GM19463 (cell line): ENCODE data around the gene UGCG.
"Not testable (repeated sequence)": the region's sequence is repeated elsewhere in the genome, so short reads cannot be mapped to it uniquely, and the experiment has no call there.

ENCODE experiments used
- ATAC-seq: cut with Tn5 transposase; IDR thresholded peaks from one replicate; pipeline ENCODE4 v1.9.1; 2021; ENCODE audit warnings: mild to moderate bottlenecking, moderate library complexity; ENCODE audit not compliant: unreplicated experiment

Gene UGCG

DNA sequence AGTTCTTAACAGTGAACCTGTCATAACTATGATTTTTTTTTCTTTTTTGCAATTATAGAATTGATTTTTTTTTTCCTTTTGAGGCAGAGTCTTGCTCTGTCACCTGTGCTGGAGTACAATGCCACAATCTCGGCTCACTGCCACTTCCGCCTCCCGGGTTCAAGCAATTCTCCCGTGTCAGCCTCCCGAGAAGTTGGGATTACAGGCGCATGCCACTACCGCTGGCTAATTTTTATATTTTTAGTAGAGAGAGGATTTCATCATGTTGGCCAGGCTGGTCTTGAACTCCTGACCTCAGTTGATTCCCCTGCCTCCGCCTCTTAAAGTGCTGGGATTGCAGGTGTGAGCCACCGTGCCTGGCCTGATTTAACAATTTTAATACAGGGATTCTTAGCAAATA, 21.4 kb downstream of the UGCG start:
- no peak for ATAC-seq

- ATAC-seq: no peak
Observed at GRCh38 chr9:111919875-111920274, 23.3 kb downstream of the UGCG start.

- ATAC-seq: no peak
Observed at GRCh38 chr9:111920531-111920930, 23.9 kb downstream of the UGCG start.

- ATAC-seq: no peak
Observed at GRCh38 chr9:111922324-111923013, 25.9 kb downstream of the UGCG start.

GRCh38 chr9:111924281-111924680, 27.7 kb downstream of the UGCG start:
- ATAC-seq: no peak

- no peak for ATAC-seq
Observed at GRCh38 chr9:111925017-111925770, 28.6 kb downstream of the UGCG start.

- ATAC-seq: no peak
Observed at GRCh38 chr9:111925784-111926183, 29.2 kb downstream of the UGCG start.

DNA sequence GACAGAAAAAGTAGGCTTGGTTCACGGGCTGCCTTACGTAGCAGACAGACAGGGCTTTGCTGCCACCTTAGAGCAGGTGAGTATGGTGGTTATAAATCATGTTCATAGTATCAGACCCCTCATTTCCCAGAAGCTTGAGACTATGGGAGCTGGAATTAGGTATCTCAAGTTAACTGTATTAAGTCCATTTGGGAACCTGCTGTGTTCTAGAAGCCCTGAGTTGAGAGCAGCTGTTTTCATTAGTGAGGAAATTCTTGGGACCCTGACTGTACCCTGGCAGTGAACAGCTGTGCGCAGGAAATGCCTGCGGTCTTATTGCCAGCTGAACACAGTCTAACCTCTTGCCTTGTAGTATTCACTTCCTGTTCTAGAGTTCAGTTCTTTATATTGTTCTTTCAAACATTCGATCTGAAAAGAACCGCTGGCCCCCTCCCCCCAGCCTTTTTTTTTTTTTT, 29.8 kb downstream of the UGCG start:
- ATAC-seq: peak; percentile 98

DNA sequence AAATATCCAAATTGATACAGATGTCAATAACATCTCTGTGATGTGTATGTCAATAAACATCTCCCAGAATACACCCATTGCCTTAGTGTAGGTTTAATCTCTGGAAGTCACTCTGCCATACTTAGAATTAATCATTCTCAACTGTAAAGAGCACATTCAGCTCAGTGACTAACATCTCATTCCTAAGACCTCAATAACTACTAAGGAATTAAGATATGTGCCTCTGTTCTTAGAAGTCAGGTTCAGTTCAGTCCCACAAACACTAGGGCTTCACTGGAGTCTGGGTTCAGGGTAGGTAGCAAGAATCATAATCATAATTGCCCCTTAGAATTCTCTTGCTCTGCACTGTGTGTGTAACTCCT, 31.7 kb downstream of the UGCG start:
- ATAC-seq: no peak

GRCh38 chr9:111934747-111935146, 38.1 kb downstream of the UGCG start:
- ATAC-seq: no peak

GRCh38 chr9:111936391-111936790, 39.8 kb downstream of the UGCG start:
- ATAC-seq: no peak

- no peak for ATAC-seq
Observed at GRCh38 chr9:111937301-111937700, 40.7 kb downstream of the UGCG start.

- peak; percentile 92 for ATAC-seq
Observed at GRCh38 chr9:111937781-111938426, 41.3 kb downstream of the UGCG start.

GRCh38 chr9:111938427-111938800, 41.8 kb downstream of the UGCG start:
- no peak for ATAC-seq

DNA sequence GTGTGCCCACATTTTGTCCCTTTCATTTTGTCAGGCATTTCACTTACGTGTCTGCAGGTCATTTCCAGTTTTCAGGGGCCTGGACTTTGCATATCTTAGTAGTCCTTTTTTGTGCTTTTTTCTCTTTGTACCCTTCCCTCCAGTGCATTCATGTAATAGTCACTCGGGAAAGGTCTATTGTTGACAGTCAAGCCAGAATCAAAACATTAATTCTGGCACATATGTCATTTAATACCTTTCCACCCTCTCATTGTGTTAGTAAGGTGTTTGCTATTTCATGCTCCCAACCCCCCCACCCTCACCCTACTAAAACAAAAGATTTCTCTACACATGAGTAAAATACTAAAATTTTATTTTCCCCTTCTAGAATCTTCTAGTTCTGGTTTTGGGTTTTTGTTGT, 42.7 kb downstream of the UGCG start:
- ATAC-seq: no peak

DNA sequence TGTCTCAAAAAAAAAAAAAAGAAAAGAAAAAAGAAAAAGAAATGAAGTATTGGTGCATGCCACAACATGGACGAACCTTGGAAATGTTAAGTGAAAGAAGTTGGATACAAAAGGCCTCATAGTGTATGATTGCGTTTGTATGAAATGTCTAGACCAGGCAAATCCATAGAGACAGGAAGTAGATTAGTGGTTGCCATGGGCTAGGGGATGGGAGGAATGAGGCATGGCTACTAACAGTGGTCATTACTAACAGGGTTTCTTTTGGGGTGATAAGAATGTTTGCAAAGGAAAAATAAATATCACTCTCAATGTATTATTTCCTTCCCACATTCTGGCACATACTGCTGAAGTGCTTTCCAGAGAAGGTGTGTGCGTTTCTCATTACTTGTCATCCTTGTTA, 44.1 kb downstream of the UGCG start:
- no peak for ATAC-seq

GRCh38 chr9:111943200-111943599, 46.6 kb downstream of the UGCG start:
- ATAC-seq: no peak

GRCh38 chr9:111943746-111944145, 47.1 kb downstream of the UGCG start:
- ATAC-seq: no peak

- no peak for ATAC-seq
Observed at GRCh38 chr9:111944241-111944866, 47.7 kb downstream of the UGCG start.

- peak; percentile 90 for ATAC-seq
Observed at GRCh38 chr9:111945216-111945615, 48.6 kb downstream of the UGCG start.

- not testable (repeated sequence) for ATAC-seq
Observed at GRCh38 chr9:111948109-111948508, 51.5 kb downstream of the UGCG start.

DNA sequence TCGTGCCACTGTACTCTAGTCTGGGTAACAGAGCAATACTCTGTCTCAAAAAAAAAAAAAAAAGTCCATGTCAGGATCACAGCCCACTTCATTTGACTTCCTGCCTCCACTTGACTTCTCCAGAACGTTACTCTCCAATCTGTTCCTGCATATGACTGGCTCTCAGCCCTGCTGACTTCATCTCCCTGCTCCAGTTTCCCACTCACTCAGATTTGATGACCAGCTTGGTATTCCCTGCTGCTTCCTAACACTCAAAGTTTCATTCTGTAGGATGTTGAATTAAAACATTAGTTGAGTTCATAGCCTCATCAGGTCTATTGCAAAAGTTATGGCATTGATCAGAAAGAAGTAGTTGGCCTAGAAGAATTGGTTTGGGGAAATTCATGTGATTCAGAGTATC, 52.3 kb downstream of the UGCG start:
- no peak for ATAC-seq
